ENCODE measurements around the gene PRR22. TPM values are rescaled to one million over a fixed set of nuclear protein-coding genes. Genes with fewer than 3 reads are reported as not detected.

The PRR22 gene
- total RNA-seq = 1 to 10 TPM in 2 of 4 donors, under 1 TPM in 2; 0.19 to 1.2 (median 1.0) TPM

DNA sequence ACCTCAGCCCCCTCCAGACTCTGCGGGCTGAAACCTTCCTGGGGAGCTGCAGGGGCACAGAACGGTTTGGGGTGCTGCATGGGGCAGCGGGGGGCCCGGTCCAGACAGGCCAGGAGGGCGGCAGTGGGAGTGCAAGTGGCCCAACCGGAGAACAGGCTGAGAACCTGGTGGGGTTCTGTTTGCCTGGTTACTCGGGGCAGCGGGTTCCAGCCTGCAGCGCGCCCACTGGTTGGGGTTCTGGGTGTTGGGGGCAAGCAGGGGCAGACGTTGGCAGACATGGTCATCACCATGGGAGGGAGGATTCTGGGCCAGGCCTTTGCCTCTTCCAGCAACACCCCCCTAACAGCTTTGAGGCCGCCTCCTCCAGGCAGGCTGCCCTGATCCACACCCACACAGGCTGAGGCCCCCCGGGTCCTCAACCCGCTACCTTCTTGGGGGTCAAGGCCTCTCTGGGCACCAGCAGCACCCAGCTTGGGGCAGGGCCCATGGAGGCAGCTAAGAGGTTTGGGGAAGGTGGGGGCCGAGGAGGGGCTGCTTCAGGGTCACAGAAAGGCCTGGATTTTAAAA is at the start of gene PRR22:
Gene PRR22 (minus strand): TSS at position 166 of the 567 bp plus-strand sequence. CDS start 86 bp downstream, at position 80.
- no peak for TF ChIP-seq POLR2AphosphoS5 (IDR thresholded peaks at IDR 0.05)
- TF ChIP-seq, protein P1, sequence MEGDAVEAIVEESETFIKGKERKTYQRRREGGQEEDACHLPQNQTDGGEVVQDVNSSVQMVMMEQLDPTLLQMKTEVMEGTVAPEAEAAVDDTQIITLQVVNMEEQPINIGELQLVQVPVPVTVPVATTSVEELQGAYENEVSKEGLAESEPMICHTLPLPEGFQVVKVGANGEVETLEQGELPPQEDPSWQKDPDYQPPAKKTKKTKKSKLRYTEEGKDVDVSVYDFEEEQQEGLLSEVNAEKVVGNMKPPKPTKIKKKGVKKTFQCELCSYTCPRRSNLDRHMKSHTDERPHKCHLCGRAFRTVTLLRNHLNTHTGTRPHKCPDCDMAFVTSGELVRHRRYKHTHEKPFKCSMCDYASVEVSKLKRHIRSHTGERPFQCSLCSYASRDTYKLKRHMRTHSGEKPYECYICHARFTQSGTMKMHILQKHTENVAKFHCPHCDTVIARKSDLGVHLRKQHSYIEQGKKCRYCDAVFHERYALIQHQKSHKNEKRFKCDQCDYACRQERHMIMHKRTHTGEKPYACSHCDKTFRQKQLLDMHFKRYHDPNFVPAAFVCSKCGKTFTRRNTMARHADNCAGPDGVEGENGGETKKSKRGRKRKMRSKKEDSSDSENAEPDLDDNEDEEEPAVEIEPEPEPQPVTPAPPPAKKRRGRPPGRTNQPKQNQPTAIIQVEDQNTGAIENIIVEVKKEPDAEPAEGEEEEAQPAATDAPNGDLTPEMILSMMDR (IDR thresholded peaks at IDR 0.05) = no peak
- TF ChIP-seq EP300 (IDR thresholded peaks at IDR 0.05) = no peak
- TF ChIP-seq POLR2A (IDR thresholded peaks at IDR 0.05; ENCODE audit: low read depth) = no peak
- H3K9me3 ChIP-seq = no peaks in the 10 kb centered on the region
- 88% methylated on average over 15 of the region's 15 CpGs for WGBS
- no peak within 1 kb of the TSS for H3K27ac ChIP-seq (replicated peaks in 1 of 4)
- intact Hi-C loops (cut with DNase I) = no loop called here
- peaks cover 56 to 64% (median 61%) of the 10 kb centered on the region in 4 donors for H3K36me3 ChIP-seq
- peaks cover 0 to 1% (median under 1%) of the 10 kb centered on the region in 4 donors for H3K4me1 ChIP-seq
- no peak for DNase-seq (ENCODE audit: extremely low spot score)
- no peaks in the 10 kb centered on the region for H3K27me3 ChIP-seq
- no peak within 1 kb of the TSS for H3K4me3 ChIP-seq

DNA sequence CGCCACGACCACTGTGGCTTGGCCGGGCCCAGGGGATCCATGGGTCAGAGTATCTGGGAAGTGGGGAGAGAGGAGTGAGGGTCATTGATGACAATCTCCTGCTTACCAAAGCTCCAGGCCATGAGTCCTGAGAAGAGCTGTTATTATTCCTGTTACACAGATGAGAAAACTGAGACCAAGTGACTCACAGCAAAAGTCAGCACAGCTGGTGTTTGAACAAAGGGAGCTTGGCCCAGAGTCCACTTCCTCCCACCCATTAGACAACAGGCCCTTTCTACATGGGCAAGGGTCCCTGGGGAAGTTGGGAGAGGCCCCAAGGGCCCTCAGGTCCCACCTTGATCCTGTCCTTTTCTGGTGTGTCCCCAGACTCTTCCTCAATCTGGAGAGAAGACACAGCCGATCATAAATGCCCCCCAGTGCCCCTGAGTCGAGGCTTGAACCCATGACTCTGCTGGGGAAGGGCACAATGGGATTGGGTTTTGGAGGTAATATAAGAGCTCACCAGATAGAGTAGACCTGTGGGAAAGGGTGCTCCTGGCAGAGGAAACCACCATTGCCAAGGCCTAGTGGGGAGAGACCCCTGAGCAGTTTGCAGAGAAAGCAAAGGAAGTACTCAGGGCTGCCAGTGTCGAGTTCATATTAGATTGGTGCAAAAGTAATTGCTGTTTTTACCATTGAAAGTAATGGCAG is 48.1 kb upstream of the PRR22 start:
- Histone ChIP-seq H3K27ac (replicated peaks in 1 of 4) (no peak overlapping the region), H3K4me1 (peaks cover 11 to 25% (median 23%) of the 10 kb centered on the region in 4 donors), H3K36me3 (no peaks in the 10 kb centered on the region), H3K4me3 (no peak overlapping the region), H3K9me3 (no peaks in the 10 kb centered on the region), H3K27me3 (peaks cover 0 to 29% (median 1%) of the 10 kb centered on the region in 4 donors)
- intact Hi-C loops (cut with DNase I) = no loop called here
- WGBS = 86% methylated on average over 5 of the region's 6 CpGs
- no peak for DNase-seq (ENCODE audit: extremely low spot score)
- TF ChIP-seq POLR2A (IDR thresholded peaks at IDR 0.05; ENCODE audit: low read depth) = no peak
- TF ChIP-seq, protein P1 (IDR thresholded peaks at IDR 0.05) = no peak
- TF ChIP-seq POLR2AphosphoS5 (IDR thresholded peaks at IDR 0.05) = no peak
- TF ChIP-seq EP300 (IDR thresholded peaks at IDR 0.05) = no peak

DNA sequence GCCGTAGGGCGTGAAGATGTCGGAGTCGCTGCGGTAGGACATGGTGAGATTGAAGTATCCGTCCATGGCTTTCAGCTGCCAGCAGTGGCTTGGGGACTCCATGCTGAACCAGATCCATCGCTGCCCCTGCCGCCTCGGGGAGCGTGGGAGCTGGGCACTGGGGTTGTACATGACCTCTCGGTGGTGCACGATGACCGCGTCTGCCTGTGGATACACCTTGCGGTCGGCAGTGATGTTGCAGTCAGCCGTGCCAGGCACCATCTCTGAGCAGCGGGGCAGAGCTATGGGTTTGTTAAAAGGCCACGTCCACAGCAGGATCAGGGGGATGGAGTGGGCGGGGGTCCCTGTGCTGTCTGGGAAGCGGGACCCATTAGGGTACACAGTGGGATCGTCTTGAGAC is 47.5 kb upstream of the PRR22 start:
- intact Hi-C loops (cut with DNase I) = no loop called here
- peaks cover 0 to 34% (median 1%) of the 10 kb centered on the region in 4 donors for H3K27me3 ChIP-seq
- WGBS = 90% methylated on average over 15 of the region's 22 CpGs
- H3K4me3 ChIP-seq = no peak overlapping the region
- H3K27ac ChIP-seq (replicated peaks in 1 of 4) = no peak overlapping the region
- TF ChIP-seq POLR2A (IDR thresholded peaks at IDR 0.05; ENCODE audit: low read depth) (no peak), POLR2AphosphoS5 (IDR thresholded peaks at IDR 0.05) (no peak), EP300 (IDR thresholded peaks at IDR 0.05) (no peak)
- TF ChIP-seq, protein P1 (IDR thresholded peaks at IDR 0.05) = no peak
- DNase-seq (ENCODE audit: extremely low spot score) = no peak
- no peaks in the 10 kb centered on the region for H3K9me3 ChIP-seq
- H3K36me3 ChIP-seq = no peaks in the 10 kb centered on the region
- peaks cover 14 to 31% (median 28%) of the 10 kb centered on the region in 4 donors for H3K4me1 ChIP-seq

DNA sequence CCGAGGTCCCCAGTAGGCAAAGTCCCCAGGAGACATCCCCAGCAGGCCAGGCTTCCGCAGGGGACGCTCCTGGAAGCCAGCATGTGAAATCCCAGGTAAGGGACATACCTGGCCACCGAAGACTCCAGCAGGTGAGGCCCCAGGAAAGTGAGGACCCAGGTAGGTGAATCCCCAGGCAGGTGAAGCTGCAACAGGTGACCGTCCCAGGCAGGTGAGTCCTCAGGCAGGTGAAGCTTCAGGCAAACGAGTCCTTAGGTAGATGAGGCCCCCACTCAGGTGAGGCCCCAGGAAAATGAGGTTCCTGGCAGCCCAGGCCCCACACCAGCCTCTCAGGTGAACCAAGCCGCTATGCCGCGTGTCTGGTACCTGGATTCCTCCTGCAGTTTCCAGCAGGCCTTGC is 46.6 kb upstream of the PRR22 start:
- WGBS = 90% methylated on average over 2 of the region's 9 CpGs
- intact Hi-C loops (cut with DNase I) = no loop called here
- Histone ChIP-seq H3K4me3 (no peak overlapping the region), H3K4me1 (peaks cover 21 to 40% (median 36%) of the 10 kb centered on the region in 4 donors), H3K27ac (replicated peaks in 1 of 4) (no peak overlapping the region), H3K27me3 (peaks cover 0 to 39% (median 1%) of the 10 kb centered on the region in 4 donors), H3K9me3 (no peaks in the 10 kb centered on the region), H3K36me3 (no peaks in the 10 kb centered on the region)
- TF ChIP-seq POLR2A (IDR thresholded peaks at IDR 0.05; ENCODE audit: low read depth) (no peak), EP300 (IDR thresholded peaks at IDR 0.05) (no peak), POLR2AphosphoS5 (IDR thresholded peaks at IDR 0.05) (no peak)
- TF ChIP-seq, protein P1 (IDR thresholded peaks at IDR 0.05) = no peak
- DNase-seq (ENCODE audit: extremely low spot score) = no peak

Data from esophagus muscularis mucosa (tissue), 4 donors.